ENCODE measurements around the gene BLVRB. TPM values are rescaled to one million over a fixed set of nuclear protein-coding genes. Genes with fewer than 3 reads are reported as not detected.
A peak's percentile ranks its signal among the peaks of the same experiment; 100 is the strongest.
"Not testable (repeated sequence)": the region's sequence is repeated elsewhere in the genome, so short reads cannot be mapped to it uniquely, and the experiment has no call there.

Gene BLVRB
- total RNA-seq, 1 donor from 2014 or later, result 3.1 TPM

GRCh38 chr19:40442328-40443130 is 23.0 kb downstream of the BLVRB start:
- peaks cover 26% of the 10 kb centered on the region for H3K4me1 Mint-ChIP-seq
- H3K27me3 Mint-ChIP-seq (ENCODE audit: low read depth), result peaks cover 2% of the 10 kb centered on the region
- TF ChIP-seq CTCF (conservative IDR thresholded peaks at IDR 0.05), result no peak
- no peaks in the 10 kb centered on the region for H3K36me3 Mint-ChIP-seq (ENCODE audit: low read depth)
- no peaks in the 10 kb centered on the region for H3K9me3 Mint-ChIP-seq
- DNase-seq (ENCODE audit: low read depth, low spot score), result no peak
- H3K27ac Mint-ChIP-seq (ENCODE audit: unreplicated experiment), result peak overlapping the region; percentile 96
- H3K4me3 Mint-ChIP-seq, result peak overlapping the region; percentile 97

- H3K27me3 Mint-ChIP-seq (ENCODE audit: low read depth), result peaks cover 2% of the 10 kb centered on the region
- TF ChIP-seq CTCF (conservative IDR thresholded peaks at IDR 0.05), result no peak
- H3K9me3 Mint-ChIP-seq, result no peaks in the 10 kb centered on the region
- H3K4me1 Mint-ChIP-seq, result peaks cover 26% of the 10 kb centered on the region
- peak overlapping the region; percentile 97 for H3K4me3 Mint-ChIP-seq
- H3K27ac Mint-ChIP-seq (ENCODE audit: unreplicated experiment), result no peak overlapping the region
- no peak for DNase-seq (ENCODE audit: low read depth, low spot score)
- H3K36me3 Mint-ChIP-seq (ENCODE audit: low read depth), result no peaks in the 10 kb centered on the region
These were observed 23.8 kb downstream of the BLVRB start for GRCh38 chr19:40441719-40442253.

- no peaks in the 10 kb centered on the region for H3K36me3 Mint-ChIP-seq (ENCODE audit: low read depth)
- no peaks in the 10 kb centered on the region for H3K27me3 Mint-ChIP-seq (ENCODE audit: low read depth)
- no peak for DNase-seq (ENCODE audit: low read depth, low spot score)
- no peak for TF ChIP-seq CTCF (conservative IDR thresholded peaks at IDR 0.05)
- peak overlapping the region; percentile 39 for H3K4me3 Mint-ChIP-seq
- H3K4me1 Mint-ChIP-seq, result peaks cover 22% of the 10 kb centered on the region
- H3K9me3 Mint-ChIP-seq, result no peaks in the 10 kb centered on the region
- no peak overlapping the region for H3K27ac Mint-ChIP-seq (ENCODE audit: unreplicated experiment)
These were observed 27.3 kb downstream of the BLVRB start for GRCh38 chr19:40438284-40438683.

GRCh38 chr19:40433391-40434216 is 31.9 kb downstream of the BLVRB start:
- H3K27me3 Mint-ChIP-seq (ENCODE audit: low read depth), result no peaks in the 10 kb centered on the region
- no peaks in the 10 kb centered on the region for H3K9me3 Mint-ChIP-seq
- peak overlapping the region; percentile 87 for H3K4me3 Mint-ChIP-seq
- peaks cover 12% of the 10 kb centered on the region for H3K4me1 Mint-ChIP-seq
- H3K27ac Mint-ChIP-seq (ENCODE audit: unreplicated experiment), result peak overlapping the region; percentile 99
- TF ChIP-seq CTCF (conservative IDR thresholded peaks at IDR 0.05), result no peak
- DNase-seq (ENCODE audit: low read depth, low spot score), result peak; percentile 50
- H3K36me3 Mint-ChIP-seq (ENCODE audit: low read depth), result no peaks in the 10 kb centered on the region

GRCh38 chr19:40432760-40433159 is 32.8 kb downstream of the BLVRB start:
- not testable (repeated sequence) for H3K27me3 Mint-ChIP-seq (ENCODE audit: low read depth); H3K36me3 Mint-ChIP-seq (ENCODE audit: low read depth); DNase-seq (ENCODE audit: low read depth, low spot score); H3K9me3 Mint-ChIP-seq
- H3K4me1 Mint-ChIP-seq, result peaks cover 12% of the 10 kb centered on the region
- H3K4me3 Mint-ChIP-seq, result peak overlapping the region; percentile 87
- peak overlapping the region; percentile 62 for H3K27ac Mint-ChIP-seq (ENCODE audit: unreplicated experiment)

Data from neural crest cell (in vitro differentiated cells).